HuH-7.5 (cell line): Measurements from ENCODE around the gene C9orf153.
"Not testable (repeated sequence)": the region's sequence is repeated elsewhere in the genome, so short reads cannot be mapped to it uniquely, and the experiment has no call there.

Experiments used
- DNase-seq: peaks from one replicate; pipeline ENCODE4 v3.0.0; 2011; ENCODE audit warnings: low spot score

Gene C9orf153

DNA sequence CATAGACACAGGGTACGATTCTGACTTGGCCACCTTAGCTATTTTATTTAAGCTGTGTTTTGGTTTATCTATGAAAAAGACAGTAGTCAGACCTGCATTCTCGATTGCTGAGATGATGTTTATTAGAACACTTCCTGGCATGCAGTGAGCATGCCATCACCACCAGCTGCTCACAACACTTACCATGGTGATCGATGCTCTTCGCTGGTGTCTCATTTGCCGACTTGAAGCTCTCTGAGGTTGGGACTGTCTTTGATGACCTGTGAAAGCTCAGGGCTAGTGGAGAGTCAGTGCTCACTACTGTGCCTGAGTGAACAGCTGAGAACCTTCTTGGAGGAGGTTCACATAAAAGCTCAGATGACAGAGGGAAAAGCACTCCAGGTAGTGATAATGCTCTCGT lies 4.4 kb upstream of the C9orf153 start:
- DNase-seq = no peak

DNA sequence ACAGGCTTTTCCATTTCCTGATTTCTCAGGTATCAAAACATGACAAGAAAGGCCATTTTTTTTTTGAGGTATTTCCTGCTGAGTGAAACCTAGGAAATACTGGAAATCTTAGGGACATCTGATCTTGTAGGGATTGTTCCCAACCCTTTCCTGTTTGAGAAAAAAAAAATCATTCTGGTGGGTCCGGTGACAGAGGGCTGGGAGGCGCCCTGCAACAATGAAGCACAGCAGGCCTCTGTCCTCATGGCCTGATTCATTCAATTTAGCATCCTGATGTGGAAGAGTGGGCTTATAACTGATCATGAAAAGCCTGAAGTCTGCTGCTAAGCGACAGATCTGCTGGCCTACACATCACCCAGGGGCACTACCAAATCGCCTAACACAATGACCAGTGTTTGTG lies 3.0 kb upstream of the C9orf153 start:
- DNase-seq = no peak

DNA sequence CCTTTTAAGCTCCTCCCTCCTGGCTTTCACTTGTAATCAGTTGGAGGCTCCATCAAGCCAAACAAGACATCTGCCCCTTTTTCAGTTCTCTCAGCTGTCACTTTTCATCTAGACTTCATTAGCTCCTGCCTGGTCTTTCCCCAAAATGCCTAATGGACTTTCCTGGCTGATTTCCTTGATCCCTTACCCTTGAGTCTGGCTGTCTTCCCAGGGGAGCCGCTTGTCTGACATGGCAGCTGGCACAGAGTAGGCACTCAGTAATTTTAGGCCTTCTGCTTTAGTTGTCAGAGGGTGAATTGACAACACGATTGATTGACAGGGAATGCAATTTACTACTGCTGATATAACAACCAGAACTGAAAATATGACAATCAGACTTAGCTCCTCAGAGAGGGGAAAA lies 2.1 kb downstream of the C9orf153 start:
- DNase-seq = no peak

DNA sequence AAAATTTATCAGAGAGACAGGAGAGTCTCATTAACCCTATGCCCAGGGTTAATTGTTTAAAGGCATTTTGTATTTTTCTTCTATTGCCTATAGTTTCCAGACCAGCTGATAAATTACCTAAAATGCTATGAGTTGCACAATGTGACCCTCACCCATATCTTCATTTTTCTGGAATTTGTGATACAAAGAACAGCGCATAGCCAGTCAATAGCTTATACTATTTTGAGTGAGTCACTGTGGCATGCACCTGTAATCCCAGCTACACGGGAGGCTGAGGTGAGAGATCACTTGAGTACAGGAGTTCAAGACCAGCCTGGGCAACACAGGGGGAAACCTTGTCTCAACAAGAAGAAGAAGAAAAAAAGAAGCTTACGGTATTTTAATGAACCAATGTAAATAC lies 2.8 kb downstream of the C9orf153 start:
- no peak for DNase-seq

DNA sequence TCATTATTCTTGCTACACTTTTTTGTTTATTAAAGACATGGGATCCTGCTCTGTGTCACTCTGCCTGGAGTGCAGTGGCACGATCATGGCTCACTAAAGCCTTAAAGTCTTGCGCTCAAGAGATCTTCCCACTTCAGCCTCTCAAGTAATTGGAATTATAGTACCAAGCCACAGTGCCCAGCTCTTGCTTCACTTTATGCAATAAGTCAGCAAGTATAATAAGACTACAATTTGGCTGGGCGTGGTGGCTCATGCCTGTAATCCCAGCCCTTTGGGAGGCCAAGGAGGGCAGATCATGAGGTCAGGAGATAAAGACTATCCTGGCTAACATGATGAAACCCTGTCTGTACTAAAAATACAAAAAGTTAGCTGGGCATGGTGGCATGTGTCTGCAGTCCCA lies 5.9 kb downstream of the C9orf153 start:
- no peak for DNase-seq

DNA sequence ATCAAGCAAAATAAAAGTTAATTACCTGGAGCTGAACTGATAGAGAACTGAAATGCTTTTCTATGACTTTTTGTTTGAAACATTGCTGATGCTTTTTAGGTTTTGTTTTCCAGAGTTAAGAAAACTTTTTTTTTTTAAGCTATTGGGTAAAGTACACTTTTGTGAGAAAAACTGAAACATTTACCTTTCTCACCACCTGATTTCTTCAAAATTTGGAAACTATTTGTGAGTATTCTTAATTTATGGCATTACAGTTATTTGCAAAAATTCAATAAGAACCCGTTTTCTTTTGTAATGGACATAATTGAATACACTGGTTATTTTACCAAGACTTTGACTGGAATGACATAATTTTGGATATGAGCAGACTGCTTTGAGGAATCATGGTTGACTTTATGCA lies 6.6 kb downstream of the C9orf153 start:
- no peak for DNase-seq

DNA sequence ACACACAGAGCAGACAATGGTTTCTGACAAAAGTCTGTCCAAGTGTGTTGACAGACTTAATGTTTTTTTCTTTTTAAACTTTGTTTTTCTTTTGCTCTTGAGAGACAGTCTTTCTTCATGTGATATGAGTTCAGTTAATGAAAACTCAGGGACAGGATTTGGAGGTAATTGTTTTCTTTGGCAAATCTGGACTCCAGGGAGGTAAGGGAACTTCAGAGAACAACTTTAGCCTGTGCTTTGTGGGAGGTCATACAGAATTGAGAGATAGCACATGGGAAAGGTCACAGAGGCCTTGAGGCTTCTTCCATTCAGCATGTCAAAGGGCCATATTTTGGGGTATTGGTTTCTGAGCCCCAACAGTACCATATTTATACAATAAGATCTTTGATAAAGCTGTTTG lies 9.3 kb downstream of the C9orf153 start:
- DNase-seq = no peak

DNA sequence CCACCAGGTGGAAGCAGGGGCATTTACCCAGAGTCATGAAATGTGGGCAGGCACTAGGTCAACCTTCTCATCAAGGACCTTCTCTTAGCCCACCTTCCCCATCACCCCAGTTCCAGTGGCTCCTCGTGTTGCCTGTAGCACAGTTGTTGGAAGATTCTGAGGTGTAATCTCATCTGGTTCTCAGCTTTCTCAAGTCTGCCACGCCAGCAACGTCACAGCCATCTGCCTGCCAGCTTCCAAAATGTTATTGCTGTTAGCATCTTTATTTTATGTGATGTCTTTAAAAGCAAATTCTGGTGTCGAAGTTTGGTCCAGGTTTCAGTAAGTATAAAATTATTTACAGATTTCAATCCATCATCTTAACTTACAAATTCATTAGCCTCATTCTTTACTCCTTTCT lies 10.7 kb downstream of the C9orf153 start:
- DNase-seq = no peak

DNA sequence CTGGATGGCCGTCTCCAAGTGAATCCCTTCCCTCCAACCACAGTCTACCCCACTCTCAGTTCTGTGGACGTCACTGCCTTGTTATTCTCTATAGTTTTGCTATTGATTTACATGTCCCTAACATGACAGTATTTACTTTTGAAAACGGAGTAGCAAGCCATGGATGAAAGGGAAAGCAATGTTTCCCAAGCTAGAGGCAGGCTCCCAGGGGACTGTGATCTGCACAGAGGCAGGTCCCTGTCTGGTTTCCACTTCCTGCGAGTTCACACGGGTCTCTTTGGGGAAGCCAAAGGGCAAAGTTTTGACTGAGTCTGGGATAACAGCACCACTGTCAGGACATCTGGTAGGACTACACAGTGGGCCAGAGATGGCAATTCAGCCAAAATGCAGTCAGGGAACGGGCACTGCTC lies 12.7 kb downstream of the C9orf153 start:
- no peak for DNase-seq

DNA sequence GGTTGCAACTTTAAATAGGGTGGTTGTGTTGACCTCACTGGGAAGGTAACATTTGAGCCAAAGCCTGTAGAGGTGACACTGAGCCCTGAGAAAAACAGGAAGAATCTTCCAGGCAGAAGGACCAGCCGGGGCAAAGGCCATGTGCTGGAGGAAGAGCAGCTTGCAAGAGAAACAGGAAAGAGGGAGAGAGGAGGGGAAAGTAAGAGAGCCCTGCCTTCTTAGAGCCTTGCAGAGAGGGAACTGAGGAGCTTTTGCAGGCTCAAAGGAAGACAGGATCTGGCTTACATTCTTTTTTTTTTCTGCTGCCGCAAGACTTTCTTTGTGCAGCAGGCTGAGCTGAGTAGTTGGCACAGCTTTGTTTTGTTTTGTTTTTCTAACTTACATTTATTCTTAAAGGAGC lies 17.4 kb downstream of the C9orf153 start:
- DNase-seq = no peak

DNA sequence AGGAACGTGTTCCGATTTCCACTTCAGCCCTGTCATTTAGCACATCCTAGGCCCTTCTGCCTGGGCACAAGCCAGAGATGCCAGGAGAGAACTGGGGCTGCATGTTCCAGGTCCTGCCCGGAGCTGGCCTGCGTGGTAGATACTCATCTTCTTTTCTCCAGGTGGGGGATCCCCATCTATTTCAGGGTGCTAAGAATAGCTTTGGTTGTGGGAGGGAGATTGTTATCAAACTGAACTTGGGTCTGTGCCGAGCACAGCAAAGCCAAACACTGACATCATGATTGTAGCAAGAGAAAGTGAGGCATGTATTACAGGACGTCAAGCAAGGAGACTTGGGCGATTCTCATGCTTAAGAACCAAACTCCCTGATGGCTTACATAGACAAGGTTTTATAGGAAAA lies 18.2 kb downstream of the C9orf153 start:
- DNase-seq = no peak

DNA sequence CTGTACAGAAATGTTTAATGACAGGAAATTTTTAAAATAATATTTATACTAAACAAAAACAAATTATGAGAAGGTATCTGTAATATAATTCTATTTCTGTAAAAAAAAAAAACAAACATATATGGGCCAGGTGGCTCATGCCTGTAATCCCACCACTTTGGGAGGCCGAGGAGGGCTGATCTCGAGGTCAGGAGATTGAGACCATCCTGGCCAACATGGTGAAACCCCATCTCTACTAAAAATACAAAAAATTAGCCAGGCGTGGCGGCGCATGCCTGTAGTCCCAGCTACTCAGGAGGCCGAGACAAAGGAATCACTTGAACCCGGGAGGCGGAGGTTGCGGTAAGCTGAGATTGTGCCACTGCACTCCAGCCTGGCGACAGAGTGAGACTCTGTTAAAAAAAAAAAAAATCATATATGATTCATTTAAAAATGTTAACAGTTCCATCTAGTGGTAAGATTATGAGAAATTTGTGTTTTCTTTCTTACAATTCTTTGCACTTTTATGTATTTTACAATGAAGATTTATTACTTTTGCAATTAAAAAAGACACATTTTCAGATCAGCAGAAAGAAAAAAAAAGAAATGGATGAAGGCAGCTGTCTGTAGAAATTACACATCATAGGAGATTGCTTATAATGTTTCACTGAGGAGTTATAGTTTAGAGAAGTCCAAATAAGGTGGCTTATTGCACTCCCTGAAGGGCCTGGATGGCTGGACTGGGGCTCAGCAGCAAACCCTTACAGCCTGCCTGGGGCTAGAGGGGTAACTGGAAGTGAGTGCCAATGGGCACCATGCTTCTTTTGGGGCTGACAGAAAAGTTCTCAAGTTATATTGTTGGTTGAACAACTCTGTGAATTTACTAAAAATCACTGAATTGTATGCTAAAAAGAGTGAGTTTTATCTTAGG lies 20.3 kb downstream of the C9orf153 start:
- DNase-seq = no peak

DNA sequence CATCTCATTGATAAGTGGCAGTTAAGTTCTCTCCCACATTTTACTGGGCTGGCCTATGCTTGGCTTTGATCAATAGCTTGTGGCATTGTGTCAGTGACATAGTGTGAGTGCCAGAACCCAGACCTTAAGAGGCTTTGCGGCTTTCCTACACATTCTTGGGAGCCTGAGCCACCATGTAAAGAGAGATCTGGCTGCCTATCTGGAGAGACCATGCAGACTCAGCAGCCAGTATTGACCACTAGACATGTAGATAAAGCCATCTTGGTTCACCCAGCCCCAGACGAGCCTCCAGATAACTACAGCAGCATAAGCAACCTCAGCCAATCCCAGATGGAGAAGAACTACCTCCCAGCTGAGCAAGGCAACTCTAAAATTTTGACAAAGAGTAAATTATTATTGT lies 28.6 kb downstream of the C9orf153 start:
- no peak for DNase-seq

DNA sequence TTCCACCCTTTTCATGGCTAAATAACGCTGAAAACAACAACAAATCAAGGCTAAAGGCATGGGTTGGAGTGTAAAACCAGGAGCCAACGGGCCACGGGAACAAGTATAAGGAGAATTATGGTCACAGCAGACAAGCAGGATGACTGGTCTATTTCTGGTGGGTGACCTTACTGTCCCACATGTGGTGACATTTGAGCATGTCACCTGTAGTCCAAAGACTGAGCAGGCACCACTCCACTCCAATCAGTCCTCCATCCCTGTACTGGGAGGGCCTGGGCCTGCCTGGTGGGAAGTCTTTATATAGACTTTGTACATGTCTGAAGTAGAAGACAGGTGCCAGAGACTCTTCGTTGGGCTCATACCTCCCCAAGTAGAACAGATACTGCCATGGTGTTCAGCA lies 36.8 kb downstream of the C9orf153 start:
- DNase-seq = no peak

DNA sequence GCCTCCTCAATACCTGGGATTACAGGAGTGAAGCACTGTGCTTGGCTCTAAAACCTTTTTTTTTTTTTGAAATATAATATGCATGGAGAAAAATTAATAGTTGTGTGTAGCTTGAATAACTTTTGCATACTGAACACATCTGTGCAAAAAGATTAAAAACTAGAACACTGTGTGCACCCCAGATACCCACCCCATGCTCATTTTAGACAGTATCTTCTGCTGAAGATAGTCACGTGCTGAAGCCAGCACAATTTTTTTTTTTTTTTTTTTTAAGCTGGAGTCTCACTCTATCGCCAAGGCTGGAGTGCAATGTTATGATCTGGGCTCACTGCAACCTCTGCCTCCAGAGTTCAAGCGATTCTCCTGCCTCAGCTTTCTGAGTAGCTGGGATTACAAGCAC lies 39.9 kb downstream of the C9orf153 start:
- no peak for DNase-seq

DNA sequence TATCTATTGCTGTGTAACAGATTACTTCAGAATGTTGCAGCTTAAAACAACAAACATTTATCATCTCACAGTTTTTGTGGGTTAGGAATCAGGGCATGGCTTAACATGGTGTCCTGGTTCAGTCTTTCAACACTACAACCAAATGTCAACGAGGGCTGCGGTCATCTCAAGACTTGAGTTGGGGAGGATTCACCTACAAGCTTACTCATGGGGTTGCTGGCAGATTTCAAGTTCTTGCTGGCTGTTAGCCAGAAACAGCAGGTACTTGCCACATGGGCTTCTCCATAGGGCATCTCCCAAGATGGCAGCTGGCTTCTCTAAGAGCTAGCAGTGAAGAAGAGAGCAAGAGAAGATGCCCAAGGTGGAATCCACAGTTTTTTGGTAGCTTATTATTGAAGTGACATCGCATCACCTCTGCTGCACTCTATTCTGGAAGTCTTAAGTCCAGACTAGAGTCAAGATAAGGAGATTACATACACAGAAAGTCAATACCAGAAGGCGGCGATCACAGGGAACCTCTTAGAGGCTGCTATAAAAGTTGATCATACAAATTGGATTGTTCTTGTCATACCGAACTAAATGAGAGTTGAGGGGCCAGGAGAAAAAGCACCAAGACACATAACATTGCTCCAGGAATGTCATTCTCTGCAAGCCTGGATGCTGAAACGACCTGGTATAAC lies 42.2 kb downstream of the C9orf153 start:
- DNase-seq = no peak

DNA sequence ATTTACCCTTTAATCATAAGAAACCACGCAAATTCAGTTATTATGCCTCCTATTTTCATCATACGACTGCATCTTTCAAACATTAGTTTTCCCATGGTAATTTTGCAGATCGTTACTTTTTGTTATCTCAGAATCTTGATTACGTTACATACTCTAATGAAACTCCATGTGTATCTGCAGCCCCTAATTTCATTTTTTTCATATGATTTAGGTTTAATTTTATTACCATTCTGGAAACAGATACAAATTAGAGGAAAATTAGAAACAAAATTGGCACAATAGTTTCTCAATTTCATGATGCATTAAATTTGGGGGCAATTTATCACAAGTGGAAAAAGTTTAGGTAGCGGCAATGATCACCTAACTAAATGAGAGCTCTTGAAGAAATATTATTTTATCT lies 52.3 kb downstream of the C9orf153 start:
- DNase-seq = no peak

DNA sequence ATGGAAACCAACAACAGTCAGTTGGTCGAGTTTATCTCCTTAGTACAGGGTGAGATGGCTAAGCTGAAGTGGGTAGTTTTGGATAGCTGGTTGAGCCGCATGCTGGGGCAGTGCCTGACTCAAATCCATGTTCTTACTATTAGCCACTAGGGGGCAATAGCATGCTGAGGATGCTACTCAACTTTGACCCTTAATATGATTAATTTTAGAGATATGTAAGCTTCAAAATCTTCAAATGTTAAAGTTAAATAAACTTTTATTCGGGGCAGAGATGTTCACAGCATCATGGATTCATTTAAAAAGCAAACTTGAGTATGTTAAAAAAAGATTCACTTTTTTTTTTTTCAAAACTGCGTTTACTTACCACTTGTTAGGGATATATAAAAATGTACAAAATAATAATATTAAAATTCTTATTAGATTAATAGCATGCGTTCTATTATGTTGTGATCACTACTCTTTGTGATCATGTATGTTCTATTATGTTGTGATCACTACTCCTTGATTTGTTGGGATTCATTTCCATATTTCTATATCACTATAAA lies 57.0 kb downstream of the C9orf153 start:
- DNase-seq = peak; percentile 42

DNA sequence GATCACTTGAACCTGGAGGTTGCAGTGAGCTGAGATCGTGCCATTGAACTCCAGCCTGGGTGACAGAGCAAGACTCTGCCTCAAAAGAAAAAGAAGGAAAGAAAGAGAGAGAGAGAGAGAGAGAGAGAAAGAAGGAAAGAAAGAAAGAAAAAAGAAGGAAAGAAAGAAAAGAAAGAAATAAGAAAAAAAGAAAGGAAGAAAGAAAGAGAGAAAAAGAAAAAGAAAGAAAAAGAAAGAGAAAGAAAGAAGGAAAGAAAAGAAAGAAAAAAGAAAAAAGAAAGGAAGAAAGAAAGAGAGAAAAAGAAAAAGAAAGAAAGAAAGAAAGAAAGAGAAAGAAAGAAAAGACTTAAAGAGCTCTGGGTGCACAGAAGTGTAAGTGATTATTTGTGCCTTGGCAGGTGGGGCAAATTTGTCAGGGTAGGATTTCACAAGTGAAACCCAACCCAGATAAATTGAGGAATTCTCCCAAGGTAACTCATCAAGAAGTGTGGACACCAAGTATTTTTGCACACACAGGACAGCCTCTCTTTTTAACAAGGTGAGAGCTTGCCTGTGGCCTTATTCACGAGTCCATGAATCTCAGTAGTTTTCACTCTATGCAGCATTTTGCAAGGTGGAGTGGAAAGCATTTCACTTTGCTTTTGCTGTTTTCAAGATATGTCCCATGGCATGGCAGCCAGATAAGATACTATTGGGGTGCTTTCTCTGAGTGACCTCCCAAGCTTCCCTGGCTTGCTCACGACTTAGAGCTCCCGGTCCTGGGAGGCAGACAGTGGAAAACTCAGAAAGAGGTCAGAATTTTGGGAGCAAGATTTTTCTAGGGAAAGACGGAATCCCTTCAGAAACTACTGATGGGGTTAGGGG lies 57.8 kb downstream of the C9orf153 start:
- no peak for DNase-seq

DNA sequence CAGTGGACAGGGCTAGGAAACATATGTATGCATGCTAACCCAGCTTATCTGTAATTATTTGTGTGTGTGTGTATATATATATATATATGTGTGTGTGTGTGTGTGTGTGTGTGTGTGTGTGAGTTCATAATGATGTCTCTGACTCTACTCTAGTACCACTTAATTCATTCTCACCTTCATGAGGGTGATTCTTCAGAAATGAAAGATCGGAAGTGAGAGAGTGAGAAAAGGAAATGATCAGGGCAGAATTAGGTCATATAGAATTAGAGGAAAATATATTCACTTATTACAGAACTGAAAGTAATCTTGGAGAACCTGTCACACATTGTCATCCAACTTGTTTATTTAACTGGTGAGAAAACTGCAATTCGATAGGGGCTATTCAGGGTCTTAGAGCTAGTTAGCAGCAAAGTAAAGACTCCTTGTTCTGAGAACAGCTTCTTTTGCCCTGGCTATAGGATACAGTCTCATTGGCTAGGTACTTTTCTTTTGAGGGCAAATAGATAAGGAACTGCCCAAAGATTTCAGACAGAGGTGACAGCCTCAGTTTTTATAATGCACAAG lies 58.8 kb downstream of the C9orf153 start:
- no peak for DNase-seq

DNA sequence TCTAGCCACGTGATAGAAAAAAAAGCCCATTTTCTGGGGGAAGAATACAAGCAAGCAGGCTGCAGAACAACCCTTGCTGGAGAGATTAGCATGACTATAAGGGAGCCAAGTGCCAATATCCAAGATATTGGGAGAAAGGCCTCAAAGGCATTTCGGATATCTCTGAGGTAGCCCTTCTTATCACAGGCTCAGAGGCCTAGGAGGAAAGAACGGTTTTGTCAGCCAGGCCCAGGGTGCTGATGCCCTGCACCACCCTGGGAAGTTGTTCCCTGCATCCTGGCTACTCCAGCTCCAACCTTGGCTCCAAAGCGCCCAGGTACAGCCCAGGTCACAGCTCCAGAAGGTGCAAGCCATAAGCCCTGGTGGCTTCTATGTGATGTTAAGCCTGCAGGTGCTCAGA lies 66.4 kb downstream of the C9orf153 start:
- DNase-seq = no peak

DNA sequence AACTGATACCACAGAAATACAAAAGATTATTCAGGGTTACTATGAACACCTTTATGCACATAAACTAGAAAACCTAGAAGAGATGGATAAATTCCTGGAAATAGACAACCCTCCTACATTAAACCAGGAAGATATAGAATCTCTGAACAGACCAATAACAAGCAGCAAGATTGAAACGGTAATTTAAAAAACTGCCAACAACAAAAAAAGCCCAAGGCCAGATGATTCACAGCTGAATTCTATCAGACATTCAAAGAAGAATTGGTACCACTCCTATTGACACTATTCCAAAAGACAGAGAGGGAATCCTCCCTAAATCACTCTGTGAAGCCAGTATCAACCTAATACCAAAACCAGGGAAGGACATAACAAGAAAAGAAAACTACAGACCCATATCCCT lies 68.8 kb downstream of the C9orf153 start:
- not testable (repeated sequence) for DNase-seq
